Endothelial cell of umbilical vein (primary cell): ENCODE measurements around the gene MGAT4D. TPM values are rescaled to one million over a fixed set of nuclear protein-coding genes. Genes with fewer than 3 reads are reported as not detected.
"Not testable (repeated sequence)": the region's sequence is repeated elsewhere in the genome, so short reads cannot be mapped to it uniquely, and the experiment has no call there.

ENCODE experiments used
- BruUV-seq: library from RNA; stranded (reverse); fragments of 400-500 nt; replicated peaks from 2 replicates; lab custom pipeline; 2021; lab: Mats Ljungman, UMichigan
- CTCF ChIA-PET: fragments of 300-600, 350-600 bp; sonication (Branson Sonifier 250); formaldehyde crosslinking; loops from one replicate; lab custom pipeline; 2021; ENCODE audit warnings: antibody characterized with exemption, inconsistent platforms; lab: Charles Lee
- POLR2A ChIA-PET: fragments of 300-600, 350-600 bp; sonication (Branson Sonifier 250); formaldehyde crosslinking; loops from one replicate; lab custom pipeline; 2021; ENCODE audit warnings: antibody characterized with exemption, inconsistent platforms; lab: Charles Lee
- DNase-seq: peaks from one replicate; pipeline ENCODE4 v3.0.0-alpha.2; 2011; ENCODE audit warnings: low read depth, low spot score
- FAIRE-seq: peaks from 2 replicates; lab custom pipeline; 2011; peaks lifted over from hg19 to GRCh38; lab: Jason Lieb, UNC
- H2AFZ ChIP-seq: 2 replicates; pipeline ENCODE4 v1.6.0; 2012; ENCODE audit warnings: low read depth, low read length, control low read depth, inconsistent platforms
- H3K27ac ChIP-seq: 2 replicates; pipeline ENCODE4 v1.5.1; 2011; ENCODE audit warnings: low read depth, mild to moderate bottlenecking, control low read depth, low read length, moderate library complexity; ENCODE audit not compliant: insufficient read depth
- H3K27me3 ChIP-seq, 2 experiments: 2 replicates each; pipeline versions ENCODE4 v1.6.0 to v1.6.1; 2011; ENCODE audit warnings: low read length in 2 of 2, mixed read lengths in 1 of 2; ENCODE audit not compliant: control insufficient read depth in 2 of 2, insufficient read depth in 2 of 2
- H3K36me3 ChIP-seq, 2 experiments: 2 replicates in 1 of 2; 3 replicates in 1 of 2; pipeline ENCODE4 v1.5.1; 2011; ENCODE audit warnings: low read length in 2 of 2, mild to moderate bottlenecking in 1 of 2, moderate library complexity in 1 of 2; ENCODE audit not compliant: control insufficient read depth in 2 of 2, insufficient read depth in 2 of 2; ENCODE audit errors: extremely low read depth in 1 of 2
- H3K4me1 ChIP-seq: 3 replicates; pipeline ENCODE4 v1.5.1; 2011; ENCODE audit warnings: mild to moderate bottlenecking, low read length; ENCODE audit not compliant: control insufficient read depth, insufficient read depth; ENCODE audit errors: extremely low read depth
- H3K4me2 ChIP-seq: 2 replicates; pipeline ENCODE4 v1.6.1; 2011; ENCODE audit warnings: low read length, control low read depth, mixed read lengths; ENCODE audit not compliant: insufficient read depth
- H3K4me3 ChIP-seq, 3 experiments: fragments of 200-600 bp in 1 of 3; sonication (generic), shearing (Covaris generic) in 1 of 3; replicated peaks in 1 of 3; 2 replicates each; pipeline ENCODE4 v1.5.1; 2011 to 2016; ENCODE audit warnings: control low read depth in 3 of 3, low read length in 3 of 3, mild to moderate bottlenecking in 2 of 3, inconsistent platforms in 1 of 3, low read depth in 1 of 3, moderate library complexity in 1 of 3; ENCODE audit not compliant: insufficient read depth in 1 of 3
- H3K79me2 ChIP-seq: 2 replicates; pipeline ENCODE4 v1.6.0; 2012; ENCODE audit warnings: low read length, inconsistent platforms; ENCODE audit not compliant: control insufficient read depth, insufficient read depth
- H3K9ac ChIP-seq: replicated peaks from 2 replicates; pipeline ENCODE3; 2011; ENCODE audit warnings: low read length, control low read depth; ENCODE audit not compliant: insufficient read depth; ENCODE audit errors: extremely low read depth
- H3K9me1 ChIP-seq: replicated peaks from 3 replicates; pipeline ENCODE4 v1.6.0; 2011; ENCODE audit warnings: mild to moderate bottlenecking, low read length; ENCODE audit not compliant: control insufficient read depth, insufficient read depth; ENCODE audit errors: extremely low read depth
- H3K9me3 ChIP-seq: replicated peaks from 2 replicates; pipeline ENCODE4 v1.5.1; 2012; ENCODE audit warnings: low read length, inconsistent platforms; ENCODE audit not compliant: control insufficient read depth, insufficient read depth
- H4K20me1 ChIP-seq: replicated peaks from 2 replicates; pipeline ENCODE3; 2011; ENCODE audit warnings: mild to moderate bottlenecking, low read length; ENCODE audit not compliant: control insufficient read depth, insufficient read depth; ENCODE audit errors: extremely low read depth
- CTCF ChIP-seq, 2 donors: IDR thresholded peaks; 1 replicate in 1 of 2; 2 replicates in 1 of 2; pipeline ENCODE4 v1.5.1; 2011; ENCODE audit warnings: low read length in 2 of 2, mild to moderate bottlenecking in 2 of 2, moderate library complexity in 2 of 2, control low read depth in 1 of 2, inconsistent platforms in 1 of 2, low read depth in 1 of 2; ENCODE audit not compliant: insufficient read depth in 1 of 2; ENCODE audit errors: extremely low read depth in 1 of 2
- EZH2 ChIP-seq: IDR thresholded peaks from 2 replicates; pipeline ENCODE4 v1.6.1; 2012; ENCODE audit warnings: borderline replicate concordance, low read depth, mild to moderate bottlenecking, moderate library complexity, low read length, inconsistent platforms; ENCODE audit not compliant: severe bottlenecking
- FOS ChIP-seq: IDR thresholded peaks from 2 replicates; pipeline ENCODE4 v1.6.1; 2011; ENCODE audit warnings: mild to moderate bottlenecking, low read length, moderate library complexity, borderline replicate concordance; ENCODE audit not compliant: insufficient read depth
- GATA2 ChIP-seq: IDR thresholded peaks from 2 replicates; pipeline ENCODE4 v1.7.0; 2011; ENCODE audit warnings: low read depth, mild to moderate bottlenecking, moderate library complexity, mixed read lengths, low read length; ENCODE audit not compliant: insufficient read length, insufficient read depth
- JUN ChIP-seq: IDR thresholded peaks from 2 replicates; pipeline ENCODE4 v1.6.1; 2011; ENCODE audit warnings: borderline replicate concordance, low read depth; ENCODE audit not compliant: insufficient read length, insufficient read depth
- MAX ChIP-seq: IDR thresholded peaks from 2 replicates; pipeline ENCODE4 v1.6.1; 2011; ENCODE audit not compliant: insufficient read depth, insufficient read length
- MYC ChIP-seq: IDR thresholded peaks from one replicate; pipeline ENCODE4 v1.6.1; 2011; ENCODE audit warnings: mild to moderate bottlenecking, low read depth, low read length
- POLR2A ChIP-seq: IDR thresholded peaks from 2 replicates; pipeline ENCODE4 v1.6.1; 2012; ENCODE audit warnings: low read depth, mild to moderate bottlenecking, control low read depth, low read length
- POLR2AphosphoS5 ChIP-seq: IDR thresholded peaks from 2 replicates; pipeline ENCODE4 v1.6.1; 2012; ENCODE audit warnings: low read depth, mild to moderate bottlenecking, control low read depth, low read length, moderate library complexity; ENCODE audit not compliant: insufficient read depth
- dilution Hi-C: fragments of 300-500 bp; cut with MboI; formaldehyde crosslinking; loops from one replicate; pipeline ENCODE4 v1.15.0; 2019; ENCODE audit warnings: low sequenced_read_pairs; ENCODE audit not compliant: extremely low pct_ligation_motif_present
- intact Hi-C: fragments of 100-400 bp; cut with micrococcal nuclease; formaldehyde crosslinking; loops from one replicate; pipeline ENCODE4 v1.10.0; 2022
- polyA plus RNA-seq, 4 experiments: library from polyadenylated mRNA; depleted of rRNA in 3 of 4; stranded (reverse) in 3 of 4; unstranded in 1 of 4; fragments of >200 nt; gene quantifications; 2 replicates each; pipeline versions ENCODE4 v1.2.1 to v1.2.3, GENCODE V29; 2011 to 2012; ENCODE audit warnings: missing spikeins in 1 of 4
- total RNA-seq: library from RNA; stranded (reverse); gene quantifications from 2 replicates; pipeline ENCODE4 v1.2.3, GENCODE V29; 2021

MGAT4D gene
- total and polyA plus RNA-seq, 2 donors (not counting 3 experiments of a cell fraction or from before 2014, with no cell fraction given): not detected

- H3K36me3 ChIP-seq: no peaks in the 10 kb centered on the region
- H3K27me3 ChIP-seq: peaks cover 2 to 10% of the 10 kb centered on the region in 2 experiments
- H3K4me1 ChIP-seq: no peaks in the 10 kb centered on the region
- no peaks in the 10 kb centered on the region for H3K79me2 ChIP-seq
- H4K20me1 ChIP-seq: no peaks in the 10 kb centered on the region
- DNase-seq (no peak), FAIRE-seq (no peak)
- dilution Hi-C loops: no loop called here
- intact Hi-C loops: no loop called here
- ChIA-PET POLR2A (interaction anchor here (0.7 kb wide), 1 partner anchor 9 kb away, joined by 3 read pairs; the partner anchor contains the start of gene ELMOD2), CTCF (interaction anchor here (1.0 kb wide), 1 partner anchor 9 kb away, joined by 3 read pairs; the partner anchor contains the start of gene ELMOD2)
- no peak overlapping the region for H3K9ac ChIP-seq
- no peaks in the 10 kb centered on the region for H3K9me1 ChIP-seq
- H3K27ac ChIP-seq: no peak overlapping the region
- BruUV-seq: no TSS peak
- no peak for TF ChIP-seq CTCF (IDR thresholded peaks at IDR 0.05; ENCODE audit: extremely low read depth in 1 of 2, insufficient read depth in 1 of 2, low read depth in 1 of 2, low read length in 2 of 2)
- no peak for TF ChIP-seq MYC
- no peak for TF ChIP-seq MAX
- no peak for TF ChIP-seq GATA2
- TF ChIP-seq EZH2: no peak
- TF ChIP-seq FOS: no peak
- no peak for TF ChIP-seq POLR2AphosphoS5
- no peak for TF ChIP-seq POLR2A
- no peak for TF ChIP-seq JUN
- no peak overlapping the region for H3K4me3 ChIP-seq
- H3K9me3 ChIP-seq: no peaks in the 10 kb centered on the region
- no peak overlapping the region for H2AFZ ChIP-seq
- no peak overlapping the region for H3K4me2 ChIP-seq
Observed at GRCh38 chr4:140515423-140515822, 17.3 kb upstream of the MGAT4D start.

- H3K4me1 ChIP-seq, H3K9me1 ChIP-seq, H3K79me2 ChIP-seq, H2AFZ ChIP-seq, H3K9ac ChIP-seq, H3K4me3 ChIP-seq, FAIRE-seq, dilution Hi-C loops, H4K20me1 ChIP-seq, intact Hi-C loops, DNase-seq, H3K27ac ChIP-seq, H3K9me3 ChIP-seq, POLR2A ChIA-PET, BruUV-seq, H3K36me3 ChIP-seq, H3K4me2 ChIP-seq, CTCF ChIA-PET, H3K27me3 ChIP-seq: not testable (repeated sequence)
Observed at GRCh38 chr4:140513765-140514164, 15.7 kb upstream of the MGAT4D start.
